Karpas-422 (cell line): Measurements from ENCODE around the gene SYN1. TPM values are rescaled to one million over a fixed set of nuclear protein-coding genes. Genes with fewer than 3 reads are reported as not detected.
"Not testable (repeated sequence)": the region's sequence is repeated elsewhere in the genome, so short reads cannot be mapped to it uniquely, and the experiment has no call there.

ENCODE experiments used
- DNase-seq: peaks from one replicate; pipeline ENCODE4 v3.0.0-alpha.2; 2015
- H2AFZ ChIP-seq: fragments of 200-600 bp; sonication (generic); 2 replicates; pipeline ENCODE4 v1.6.1; 2014; ENCODE audit warnings: antibody characterized with exemption, low read length, mixed read lengths
- H3K27ac ChIP-seq: fragments of 200-600 bp; sonication (generic); 2 replicates; pipeline ENCODE4 v1.5.1; 2014; ENCODE audit warnings: mild to moderate bottlenecking, low read length, moderate library complexity
- H3K27me3 ChIP-seq: fragments of 200-600 bp; sonication (generic); 2 replicates; pipeline ENCODE4 v1.6.1; 2014; ENCODE audit warnings: low read length, mixed read lengths
- H3K36me3 ChIP-seq: fragments of 200-600 bp; sonication (generic); 2 replicates; pipeline ENCODE4 v1.6.1; 2014; ENCODE audit warnings: low read length, mixed read lengths; ENCODE audit not compliant: insufficient read depth
- H3K4me1 ChIP-seq: fragments of 200-600 bp; sonication (generic); 2 replicates; pipeline ENCODE4 v1.6.1; 2014; ENCODE audit warnings: mild to moderate bottlenecking, low read length, mixed read lengths
- H3K4me2 ChIP-seq: fragments of 200-600 bp; sonication (generic); 2 replicates; pipeline ENCODE4 v1.6.1; 2014; ENCODE audit warnings: low read length, low read depth, mild to moderate bottlenecking; ENCODE audit not compliant: poor library complexity, severe bottlenecking
- H3K4me3 ChIP-seq: fragments of 200-600 bp; sonication (generic); 2 replicates; pipeline ENCODE4 v1.5.1; 2014; ENCODE audit warnings: mild to moderate bottlenecking, antibody characterized with exemption, low read length, mixed read lengths
- H3K79me2 ChIP-seq: fragments of 200-600 bp; sonication (generic); 2 replicates; pipeline ENCODE4 v1.6.1; 2014; ENCODE audit warnings: mild to moderate bottlenecking, low read length, mixed read lengths
- H3K9ac ChIP-seq: fragments of 200-600 bp; sonication (generic); 2 replicates; pipeline ENCODE4 v1.6.0; 2014; ENCODE audit warnings: low read length
- H3K9me2 ChIP-seq: fragments of 200-600 bp; sonication (generic), shearing (Covaris generic); replicated peaks from 2 replicates; pipeline ENCODE4 v1.6.0; 2014; ENCODE audit warnings: mild to moderate bottlenecking, low read length, moderate library complexity; ENCODE audit not compliant: insufficient read depth
- H3K9me3 ChIP-seq: fragments of 300-700, 200-600 bp; sonication (generic); 2 replicates; pipeline ENCODE4 v1.6.1; 2014; ENCODE audit warnings: low read length, mixed read lengths
- H4K20me1 ChIP-seq: fragments of 200-600 bp; sonication (generic); 2 replicates; pipeline ENCODE4 v1.6.1; 2014; ENCODE audit warnings: mild to moderate bottlenecking, antibody characterized with exemption, low read length, low read depth; ENCODE audit not compliant: insufficient read depth
- total RNA-seq: library from RNA; depleted of rRNA; stranded (reverse); fragments of >200 nt; shearing (Covaris generic); gene quantifications from 2 replicates; pipeline ENCODE4 v1.2.3, GENCODE V29; 2014; ENCODE audit warnings: low replicate concordance

Gene SYN1
- total RNA-seq, 1 experiment from 2014 or later: not detected

DNA sequence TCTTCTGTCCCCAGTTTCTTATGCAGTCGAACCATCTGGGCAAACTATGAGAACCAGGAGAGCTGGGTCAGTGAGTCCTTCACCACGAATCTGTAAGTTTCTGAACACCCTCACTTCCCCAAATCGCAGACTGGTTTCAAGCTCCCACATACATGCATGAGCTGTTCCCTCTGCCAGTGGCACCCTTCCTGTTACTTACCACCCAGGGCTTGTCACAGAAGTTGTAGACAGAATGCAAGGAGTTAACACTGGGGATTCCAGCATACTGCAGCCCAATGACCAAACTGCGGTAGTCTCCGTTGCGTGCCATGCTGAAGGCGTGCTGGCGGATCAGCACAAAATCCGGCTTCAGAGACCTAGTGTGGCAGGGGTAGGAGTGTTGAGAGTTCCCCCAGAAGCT lies 14.6 kb downstream of the SYN1 start:
- no peak overlapping the region for H3K4me3 ChIP-seq
- no peaks in the 10 kb centered on the region for H3K9me2 ChIP-seq
- H3K9ac ChIP-seq: no peak overlapping the region
- no peak for DNase-seq
- no peaks in the 10 kb centered on the region for H4K20me1 ChIP-seq
- no peaks in the 10 kb centered on the region for H3K79me2 ChIP-seq
- H3K27ac ChIP-seq: no peak overlapping the region
- H3K4me1 ChIP-seq: no peaks in the 10 kb centered on the region
- H3K27me3 ChIP-seq: no peaks in the 10 kb centered on the region
- no peaks in the 10 kb centered on the region for H3K36me3 ChIP-seq
- no peak overlapping the region for H2AFZ ChIP-seq
- no peak overlapping the region for H3K4me2 ChIP-seq
- no peaks in the 10 kb centered on the region for H3K9me3 ChIP-seq

DNA sequence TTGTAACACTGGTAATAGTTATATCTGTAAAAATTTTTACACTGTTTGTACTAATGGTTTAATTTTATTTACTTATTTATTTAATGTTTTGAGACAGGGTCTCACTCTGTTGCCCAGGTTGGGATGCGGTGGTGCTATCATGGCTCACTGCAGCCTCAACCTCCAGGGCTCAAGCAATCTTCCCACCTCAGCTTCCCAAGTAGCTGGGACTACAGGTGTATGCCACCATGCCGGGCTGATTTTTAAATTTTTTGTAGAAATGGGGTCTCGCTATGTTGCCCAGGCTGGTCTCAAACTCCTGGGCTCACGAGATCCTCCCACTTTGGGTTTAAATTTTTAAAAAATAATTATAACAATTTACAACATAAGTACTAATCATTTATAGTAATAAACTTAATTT lies 16.5 kb downstream of the SYN1 start:
- not testable (repeated sequence) for H3K4me2 ChIP-seq, H3K4me3 ChIP-seq, H3K9ac ChIP-seq, H3K4me1 ChIP-seq, H3K9me3 ChIP-seq, H2AFZ ChIP-seq, H3K79me2 ChIP-seq, H3K27me3 ChIP-seq, H3K36me3 ChIP-seq, H4K20me1 ChIP-seq, H3K9me2 ChIP-seq, DNase-seq, H3K27ac ChIP-seq

DNA sequence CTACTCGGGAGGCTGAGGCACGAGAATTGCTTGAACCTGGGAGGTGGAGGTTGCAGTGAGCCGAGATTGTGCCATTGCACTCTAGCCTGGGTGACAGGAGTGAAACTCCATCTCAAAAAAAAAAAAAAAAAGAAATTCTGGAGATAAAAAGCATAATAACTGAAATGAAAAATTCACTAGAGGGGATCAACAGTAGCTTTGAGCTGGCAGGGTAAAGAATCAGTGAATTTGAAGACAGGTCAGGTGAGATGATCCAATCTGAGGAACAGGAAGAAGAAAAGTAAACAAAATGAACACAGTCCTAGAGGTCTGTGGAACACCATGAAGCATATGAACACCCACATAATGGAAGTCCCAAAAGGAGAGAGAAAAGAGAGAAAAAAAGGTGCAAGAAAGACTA lies 22.4 kb downstream of the SYN1 start:
- Histone ChIP-seq H3K27ac (no peak overlapping the region), H3K4me1 (no peaks in the 10 kb centered on the region), H3K9me3 (peaks cover 8% of the 10 kb centered on the region; the same call in 1 of the 2 replicates), H3K79me2 (no peaks in the 10 kb centered on the region), H3K36me3 (no peaks in the 10 kb centered on the region), H3K4me3 (no peak overlapping the region), H3K9ac (no peak overlapping the region), H4K20me1 (no peaks in the 10 kb centered on the region), H2AFZ (no peak overlapping the region), H3K9me2 (no peaks in the 10 kb centered on the region), H3K4me2 (no peak overlapping the region), H3K27me3 (no peaks in the 10 kb centered on the region)
- DNase-seq: no peak

DNA sequence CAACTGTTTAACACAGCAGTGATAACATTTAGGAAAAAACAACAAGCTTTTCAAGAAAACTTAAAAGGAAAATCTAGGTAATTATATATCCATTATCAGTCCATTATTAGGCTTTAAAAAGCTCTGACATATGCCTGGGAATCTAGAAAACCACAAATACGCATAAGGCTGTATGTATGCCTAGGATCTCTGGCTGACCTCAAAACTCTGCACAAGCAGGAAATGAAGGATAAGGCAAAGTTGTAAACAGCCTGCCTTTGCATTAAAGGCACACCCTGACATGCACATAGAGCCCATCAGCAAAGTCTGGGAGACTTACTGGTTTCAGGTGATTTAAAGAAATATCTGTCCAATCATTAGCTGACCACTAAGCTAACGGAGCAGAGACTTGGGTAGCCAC lies 23.4 kb downstream of the SYN1 start:
- H3K4me2 ChIP-seq: no peak overlapping the region
- no peaks in the 10 kb centered on the region for H3K79me2 ChIP-seq
- H3K4me1 ChIP-seq: no peaks in the 10 kb centered on the region
- no peaks in the 10 kb centered on the region for H3K9me2 ChIP-seq
- H3K9ac ChIP-seq: no peak overlapping the region
- H3K27ac ChIP-seq: no peak overlapping the region
- H3K4me3 ChIP-seq: no peak overlapping the region
- no peak overlapping the region for H2AFZ ChIP-seq
- peaks cover 8% of the 10 kb centered on the region; the same call in 1 of the 2 replicates for H3K9me3 ChIP-seq
- H3K36me3 ChIP-seq: no peaks in the 10 kb centered on the region
- H4K20me1 ChIP-seq: no peaks in the 10 kb centered on the region
- DNase-seq: no peak
- no peaks in the 10 kb centered on the region for H3K27me3 ChIP-seq

DNA sequence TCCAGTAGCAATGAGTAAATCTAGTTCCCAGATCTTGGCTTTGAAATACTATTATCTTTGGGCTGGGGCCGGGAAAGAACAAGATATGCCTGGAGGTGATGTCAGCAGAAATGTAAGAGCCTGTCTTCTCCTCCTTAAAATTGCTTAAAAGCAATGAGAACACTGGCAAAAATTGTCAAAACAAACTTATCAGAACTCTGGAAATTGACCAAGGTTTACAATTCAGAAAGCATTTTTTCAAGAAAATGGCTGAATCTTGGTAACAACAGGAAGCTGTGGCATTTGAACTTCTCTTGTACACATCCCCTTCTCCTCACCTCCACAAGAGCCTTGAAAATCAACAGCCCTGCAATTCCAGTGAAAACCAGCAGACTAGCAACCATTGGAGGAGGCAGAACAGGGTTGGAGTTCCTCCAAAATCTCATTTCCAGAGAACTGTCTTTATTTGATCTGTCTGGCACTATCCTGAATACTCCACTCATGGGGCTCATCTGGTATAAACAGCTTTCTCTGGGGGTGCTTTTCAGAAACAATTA lies 23.9 kb downstream of the SYN1 start:
- Histone ChIP-seq H3K27ac (no peak overlapping the region), H3K4me1 (no peaks in the 10 kb centered on the region), H4K20me1 (no peaks in the 10 kb centered on the region), H3K4me3 (no peak overlapping the region), H3K9me3 (peaks cover 8% of the 10 kb centered on the region; the same call in 1 of the 2 replicates), H3K9me2 (no peaks in the 10 kb centered on the region), H3K27me3 (no peaks in the 10 kb centered on the region), H3K79me2 (no peaks in the 10 kb centered on the region), H2AFZ (no peak overlapping the region), H3K36me3 (no peaks in the 10 kb centered on the region), H3K9ac (no peak overlapping the region), H3K4me2 (no peak overlapping the region)
- DNase-seq: no peak

DNA sequence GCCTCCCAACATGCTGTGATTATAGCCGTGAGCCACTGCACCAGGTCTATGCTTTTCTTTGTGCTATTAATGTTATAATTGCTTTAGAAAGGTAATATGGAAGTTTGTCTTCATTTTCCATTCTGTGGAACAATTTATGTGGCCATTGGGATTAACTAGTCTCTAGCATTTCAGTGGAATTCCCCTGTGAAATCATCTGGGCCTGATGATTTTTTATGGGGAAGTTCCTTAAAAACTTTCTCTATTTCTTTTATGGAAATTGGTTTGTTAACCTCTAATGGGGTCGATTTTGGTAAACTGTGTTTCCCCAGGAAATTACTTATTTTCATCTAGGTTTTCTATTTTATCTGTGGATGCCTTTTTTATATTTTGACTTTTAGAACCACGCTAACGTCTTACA lies 26.1 kb downstream of the SYN1 start:
- no peak overlapping the region for H3K4me2 ChIP-seq

DNA sequence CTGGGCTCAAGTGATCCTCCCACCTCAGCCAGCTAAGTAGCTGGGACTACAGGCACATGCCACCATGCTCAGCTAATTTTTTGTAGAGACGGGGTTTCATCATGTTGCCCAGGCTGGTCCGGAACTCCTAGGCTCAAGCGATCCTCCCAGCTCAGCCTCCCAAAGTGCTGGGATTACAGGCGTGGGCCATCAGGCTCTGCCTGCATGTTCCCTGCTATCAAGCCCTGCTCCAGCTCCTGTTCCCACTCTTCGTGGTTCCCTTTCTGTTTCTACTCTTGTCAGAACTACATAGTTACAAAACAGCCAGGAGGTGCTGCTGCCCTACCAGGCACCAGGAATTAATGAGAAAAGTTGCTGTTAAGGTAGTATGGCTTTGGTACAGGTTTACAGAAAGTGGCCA lies 28.7 kb downstream of the SYN1 start:
- no peaks in the 10 kb centered on the region for H3K9me2 ChIP-seq
- no peaks in the 10 kb centered on the region for H3K9me3 ChIP-seq
- no peak overlapping the region for H3K4me2 ChIP-seq
- H4K20me1 ChIP-seq: no peaks in the 10 kb centered on the region
- DNase-seq: no peak
- H3K36me3 ChIP-seq: no peaks in the 10 kb centered on the region
- H2AFZ ChIP-seq: no peak overlapping the region
- H3K9ac ChIP-seq: no peak overlapping the region
- H3K79me2 ChIP-seq: no peaks in the 10 kb centered on the region
- no peak overlapping the region for H3K27ac ChIP-seq
- H3K27me3 ChIP-seq: no peaks in the 10 kb centered on the region
- no peaks in the 10 kb centered on the region for H3K4me1 ChIP-seq
- H3K4me3 ChIP-seq: no peak overlapping the region

More for the DNA sequence above, 26.1 kb downstream of the SYN1 start:
- no peak for DNase-seq
- Histone ChIP-seq H2AFZ (no peak overlapping the region), H3K36me3 (no peaks in the 10 kb centered on the region), H3K9me2 (no peaks in the 10 kb centered on the region), H3K79me2 (no peaks in the 10 kb centered on the region), H3K4me3 (no peak overlapping the region), H3K9ac (no peak overlapping the region), H3K27ac (no peak overlapping the region), H3K27me3 (no peaks in the 10 kb centered on the region), H3K9me3 (peaks cover 8% of the 10 kb centered on the region; the same call in 1 of the 2 replicates), H3K4me1 (no peaks in the 10 kb centered on the region), H4K20me1 (no peaks in the 10 kb centered on the region)

DNA sequence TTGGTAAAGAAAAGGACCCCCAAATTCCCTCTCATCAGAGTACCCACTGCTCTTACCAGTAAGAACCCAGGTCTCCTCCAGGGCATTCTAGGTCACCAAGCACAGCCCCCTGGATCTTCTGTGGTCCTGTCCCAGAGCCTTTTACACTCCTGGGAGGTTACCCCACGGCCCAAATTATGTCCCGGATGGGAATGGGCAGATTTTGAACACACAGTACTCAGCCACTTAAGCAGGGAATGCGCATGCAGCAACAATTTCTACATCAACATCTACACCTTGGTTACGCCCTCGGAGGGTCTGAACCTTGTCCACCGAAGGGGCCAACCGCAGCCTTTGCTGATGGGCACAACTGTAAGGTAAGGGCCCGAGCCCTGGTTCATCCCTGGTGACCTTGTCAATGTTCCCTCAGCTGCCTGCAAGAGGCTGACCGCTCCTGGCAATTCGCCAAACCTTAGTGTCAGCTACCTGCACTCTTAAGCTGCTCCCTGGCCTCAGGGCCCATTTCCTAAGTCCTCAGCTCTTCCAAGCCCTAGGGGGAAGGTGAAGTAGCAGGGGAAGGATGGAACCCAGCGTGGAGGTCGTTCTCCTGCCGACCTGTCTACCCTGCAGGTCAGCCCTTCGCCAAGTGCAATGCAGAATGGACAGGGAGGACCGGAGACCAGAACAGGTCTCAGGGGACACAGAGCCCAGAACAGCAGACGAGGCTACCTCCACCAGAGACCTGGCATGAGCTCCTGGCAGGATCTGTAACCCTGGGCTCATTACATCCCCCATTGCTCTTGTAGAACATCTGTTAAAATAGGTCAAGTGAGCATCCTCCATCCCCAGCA lies 31.5 kb downstream of the SYN1 start:
- H2AFZ ChIP-seq: no peak overlapping the region
- H3K9ac ChIP-seq: no peak overlapping the region
- DNase-seq: no peak
- H3K9me3 ChIP-seq: no peaks in the 10 kb centered on the region
- no peaks in the 10 kb centered on the region for H3K4me1 ChIP-seq
- no peaks in the 10 kb centered on the region for H3K9me2 ChIP-seq
- no peak overlapping the region for H3K4me2 ChIP-seq
- H3K27me3 ChIP-seq: no peaks in the 10 kb centered on the region
- H4K20me1 ChIP-seq: no peaks in the 10 kb centered on the region
- H3K4me3 ChIP-seq: no peak overlapping the region
- no peak overlapping the region for H3K27ac ChIP-seq
- H3K79me2 ChIP-seq: no peaks in the 10 kb centered on the region
- H3K36me3 ChIP-seq: no peaks in the 10 kb centered on the region
